SK-N-SH (cell line): ENCODE measurements around the gene TRPM2. TPM values are rescaled to one million over a fixed set of nuclear protein-coding genes. Genes with fewer than 3 reads are reported as not detected.

Experiments used
- CTCF ChIA-PET: fragments of 300-600, 350-600 bp; formaldehyde crosslinking; extraction: SDS; loops from one replicate; lab custom pipeline; 2021; lab: Yijun Ruan, JAX
- POLR2A ChIA-PET: fragments of 350-600 bp; sonication (Branson Sonifier 250); formaldehyde crosslinking; extraction: SDS; loops from one replicate; lab custom pipeline; 2020; ENCODE audit warnings: antibody characterized with exemption, inconsistent platforms; lab: Yijun Ruan, JAX
- DNase-seq: peaks from one replicate; pipeline ENCODE4 v3.0.0; 2012
- H2AFZ ChIP-seq: fragments of 200-600 bp; sonication (generic); 2 replicates; pipeline ENCODE4 v1.8.1; 2016; ENCODE audit warnings: antibody characterized with exemption, mild to moderate bottlenecking, low read depth
- H3F3A ChIP-seq: fragments of 200-600 bp; sonication (generic); replicated peaks from 2 replicates; pipeline ENCODE3; 2016; ENCODE audit warnings: antibody characterized with exemption, mild to moderate bottlenecking; ENCODE audit not compliant: insufficient read depth
- H3K27ac ChIP-seq, 2 experiments: fragments of 200-500 bp in 1 of 2; fragments of 200-600 bp in 1 of 2; sonication (Bioruptor generic) in 1 of 2; sonication (generic), shearing (Covaris generic) in 1 of 2; 2 replicates each; pipeline versions ENCODE4 v1.5.1 to v1.6.1; 2014 to 2016; ENCODE audit warnings: low read depth in 2 of 2, inconsistent platforms in 1 of 2, low read length in 1 of 2, mild to moderate bottlenecking in 1 of 2, mixed read lengths in 1 of 2
- H3K27me3 ChIP-seq: fragments of 200-600 bp; sonication (generic), shearing (Covaris generic); 2 replicates; pipeline ENCODE4 v1.6.1; 2016; ENCODE audit warnings: mixed run types; ENCODE audit not compliant: insufficient read depth
- H3K36me3 ChIP-seq, 2 experiments: fragments of 200-500 bp in 1 of 2; fragments of 200-600 bp in 1 of 2; sonication (Bioruptor generic) in 1 of 2; sonication (generic) in 1 of 2; replicated peaks in 1 of 2; 2 replicates each; pipeline versions ENCODE3 to v1.5.1; 2014 to 2016; ENCODE audit warnings: low read length in 1 of 2, mild to moderate bottlenecking in 1 of 2; ENCODE audit not compliant: insufficient read depth in 2 of 2, control insufficient read depth in 1 of 2
- H3K4me1 ChIP-seq, 2 experiments: fragments of 200-500 bp in 1 of 2; fragments of 200-600 bp in 1 of 2; sonication (Bioruptor generic) in 1 of 2; sonication (generic), shearing (Covaris generic) in 1 of 2; 2 replicates each; pipeline versions ENCODE4 v1.5.1 to v1.6.1; 2014 to 2016; ENCODE audit warnings: low read depth in 1 of 2, low read length in 1 of 2, mixed run types in 1 of 2; ENCODE audit not compliant: insufficient read depth in 2 of 2, control insufficient read depth in 1 of 2
- H3K4me2 ChIP-seq: fragments of 200-600 bp; sonication (generic), shearing (Covaris generic); 2 replicates; pipeline ENCODE4 v1.6.1; 2017; ENCODE audit warnings: mixed run types
- H3K4me3 ChIP-seq, 2 experiments: fragments of 200-500 bp in 1 of 2; fragments of 200-600 bp in 1 of 2; sonication (Bioruptor generic) in 1 of 2; sonication (generic), shearing (Covaris generic) in 1 of 2; 2 replicates each; pipeline versions ENCODE4 v1.5.1 to v1.8.1; 2014 to 2016; ENCODE audit warnings: low read depth in 2 of 2, inconsistent platforms in 1 of 2, low read length in 1 of 2, mild to moderate bottlenecking in 1 of 2, mixed read lengths in 1 of 2, moderate library complexity in 1 of 2
- H3K79me2 ChIP-seq: fragments of 200-600 bp; sonication (generic); 2 replicates; pipeline ENCODE4 v1.8.1; 2017; ENCODE audit warnings: mild to moderate bottlenecking; ENCODE audit not compliant: insufficient read depth
- H3K9ac ChIP-seq: fragments of 200-600 bp; sonication (generic); 2 replicates; pipeline ENCODE4 v1.6.1; 2017; ENCODE audit warnings: mixed run types
- H3K9me2 ChIP-seq: fragments of 200-600 bp; sonication (generic); 2 replicates; pipeline ENCODE4 v1.6.1; 2017; ENCODE audit warnings: mixed run types
- H3K9me3 ChIP-seq: fragments of 200-600 bp; sonication (generic); 2 replicates; pipeline ENCODE4 v1.6.1; 2017; ENCODE audit warnings: mixed run types, mild to moderate bottlenecking, moderate library complexity
- H4K20me1 ChIP-seq: fragments of 200-600 bp; sonication (generic); 2 replicates; pipeline ENCODE4 v1.6.1; 2017; ENCODE audit warnings: mild to moderate bottlenecking, mixed run types; ENCODE audit not compliant: insufficient read depth
- CHD2 ChIP-seq: fragments of 150-350 bp; IDR thresholded peaks from 2 replicates; pipeline ENCODE4 v1.6.1; 2018; ENCODE audit warnings: low read length; ENCODE audit not compliant: partially characterized antibody
- FOSL2 ChIP-seq: IDR thresholded peaks from 2 replicates; pipeline ENCODE4 v1.4.0; 2012; ENCODE audit warnings: low read depth, mild to moderate bottlenecking, moderate library complexity, borderline replicate concordance
- FOXJ3 ChIP-seq: sonication (generic); formaldehyde crosslinking; IDR thresholded peaks from 2 replicates; pipeline ENCODE4 v1.5.1; 2020; ENCODE audit warnings: mild to moderate bottlenecking, missing genetic modification reagents
- JUND ChIP-seq: IDR thresholded peaks from 2 replicates; pipeline ENCODE4 v1.4.0; 2012
- NRF1 ChIP-seq: IDR thresholded peaks from 2 replicates; pipeline ENCODE4 v1.6.1; 2012; ENCODE audit warnings: low read depth, mild to moderate bottlenecking, low read length
- RAD21 ChIP-seq: IDR thresholded peaks from 2 replicates; pipeline ENCODE4 v1.6.1; 2012; ENCODE audit warnings: mild to moderate bottlenecking, low read length
- RCOR1 ChIP-seq: fragments of 150-350 bp; IDR thresholded peaks from 2 replicates; pipeline ENCODE4 v1.6.1; 2017; ENCODE audit warnings: antibody characterized with exemption, low read length
- SIN3A ChIP-seq: IDR thresholded peaks from 2 replicates; pipeline ENCODE4 v1.6.1; 2012; ENCODE audit warnings: low read depth, mild to moderate bottlenecking, low read length, moderate library complexity, borderline replicate concordance
- TAF1 ChIP-seq: IDR thresholded peaks from 2 replicates; pipeline ENCODE4 v1.6.1; 2012; ENCODE audit warnings: low read depth, mild to moderate bottlenecking, low read length, moderate library complexity, borderline replicate concordance
- TCF12 ChIP-seq: IDR thresholded peaks from 2 replicates; pipeline ENCODE4 v1.4.0; 2012
- TEAD4 ChIP-seq: IDR thresholded peaks from 2 replicates; pipeline ENCODE4 v1.4.0; 2012; ENCODE audit warnings: mild to moderate bottlenecking, borderline replicate concordance; ENCODE audit not compliant: insufficient read depth
- YY1 ChIP-seq: IDR thresholded peaks from 2 replicates; pipeline ENCODE4 v1.4.0; 2012; ENCODE audit warnings: low read depth, mild to moderate bottlenecking
- WGBS: methylation state at CpG from one replicate; pipeline ENCODE4 v1.1.6; 2017; ENCODE audit warnings: low lambda C conversion rate; 5-methylcytosine and 5-hydroxymethylcytosine counted together
- polyA plus RNA-seq, 3 experiments: library from polyadenylated mRNA; depleted of rRNA; stranded (reverse); fragments of >200 nt; gene quantifications; 2 replicates each; pipeline ENCODE4 v1.2.3, GENCODE V29; 2012
- TF ChIP-seq, protein P1 (sequence below): fragments of 150-350 bp; IDR thresholded peaks from 2 replicates; pipeline ENCODE4 v1.6.1; 2017; ENCODE audit warnings: antibody characterized with exemption, low read length, low read depth, borderline replicate concordance
- TF ChIP-seq, protein P2 (sequence below): IDR thresholded peaks from 2 replicates; pipeline ENCODE4 v1.6.1; 2012; ENCODE audit warnings: mild to moderate bottlenecking, low read depth, low read length, moderate library complexity
- TF ChIP-seq, protein P3 (sequence below): IDR thresholded peaks from 2 replicates; pipeline ENCODE4 v1.4.0; 2012; ENCODE audit warnings: low read depth
- TF ChIP-seq, protein P4 (sequence below): IDR thresholded peaks from 2 replicates; pipeline ENCODE4; 2012
- TF ChIP-seq, protein P5 (sequence below): IDR thresholded peaks from 2 replicates; pipeline ENCODE4 v1.4.0; 2012; ENCODE audit warnings: low read depth, borderline replicate concordance

Gene TRPM2
- polyA plus RNA-seq, 1 of the 3 experiments (the other 2 are of a cell fraction), result not detected

DNA sequence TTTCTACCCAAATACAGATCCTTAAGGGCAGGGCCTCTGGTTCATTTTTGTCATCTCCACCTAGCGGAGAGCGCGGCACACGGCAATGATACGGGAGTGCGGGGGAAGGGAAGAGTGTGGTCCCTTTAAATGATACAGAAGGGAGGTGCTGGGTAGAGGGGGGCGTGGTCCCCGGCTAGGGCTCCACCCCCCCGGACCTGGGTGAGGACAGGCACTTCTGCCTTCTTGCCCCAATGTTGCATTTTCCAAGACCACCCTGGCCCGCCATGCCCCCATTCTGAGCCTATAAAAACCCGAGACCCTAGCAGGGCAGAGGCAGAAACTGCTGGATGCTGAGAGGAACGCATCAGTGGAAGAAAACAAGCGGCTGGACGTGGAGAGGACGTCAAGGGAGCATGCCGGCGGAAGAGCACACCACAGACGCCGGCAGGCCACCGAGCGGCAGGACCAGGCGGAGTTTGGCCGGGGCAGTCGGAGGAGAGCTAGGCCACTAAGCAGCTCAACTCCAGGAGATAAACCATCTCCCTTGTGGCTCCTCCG is 131.9 kb downstream of the TRPM2 start (continued):
- TF ChIP-seq YY1, result no peak
- no peak for TF ChIP-seq TCF12
- TF ChIP-seq FOXJ3 (CRISPR knock-in tag), result no peak
- no peak for TF ChIP-seq SIN3A
- TF ChIP-seq, protein P1, sequence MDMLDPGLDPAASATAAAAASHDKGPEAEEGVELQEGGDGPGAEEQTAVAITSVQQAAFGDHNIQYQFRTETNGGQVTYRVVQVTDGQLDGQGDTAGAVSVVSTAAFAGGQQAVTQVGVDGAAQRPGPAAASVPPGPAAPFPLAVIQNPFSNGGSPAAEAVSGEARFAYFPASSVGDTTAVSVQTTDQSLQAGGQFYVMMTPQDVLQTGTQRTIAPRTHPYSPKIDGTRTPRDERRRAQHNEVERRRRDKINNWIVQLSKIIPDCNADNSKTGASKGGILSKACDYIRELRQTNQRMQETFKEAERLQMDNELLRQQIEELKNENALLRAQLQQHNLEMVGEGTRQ, result no peak
- TF ChIP-seq, protein P2, sequence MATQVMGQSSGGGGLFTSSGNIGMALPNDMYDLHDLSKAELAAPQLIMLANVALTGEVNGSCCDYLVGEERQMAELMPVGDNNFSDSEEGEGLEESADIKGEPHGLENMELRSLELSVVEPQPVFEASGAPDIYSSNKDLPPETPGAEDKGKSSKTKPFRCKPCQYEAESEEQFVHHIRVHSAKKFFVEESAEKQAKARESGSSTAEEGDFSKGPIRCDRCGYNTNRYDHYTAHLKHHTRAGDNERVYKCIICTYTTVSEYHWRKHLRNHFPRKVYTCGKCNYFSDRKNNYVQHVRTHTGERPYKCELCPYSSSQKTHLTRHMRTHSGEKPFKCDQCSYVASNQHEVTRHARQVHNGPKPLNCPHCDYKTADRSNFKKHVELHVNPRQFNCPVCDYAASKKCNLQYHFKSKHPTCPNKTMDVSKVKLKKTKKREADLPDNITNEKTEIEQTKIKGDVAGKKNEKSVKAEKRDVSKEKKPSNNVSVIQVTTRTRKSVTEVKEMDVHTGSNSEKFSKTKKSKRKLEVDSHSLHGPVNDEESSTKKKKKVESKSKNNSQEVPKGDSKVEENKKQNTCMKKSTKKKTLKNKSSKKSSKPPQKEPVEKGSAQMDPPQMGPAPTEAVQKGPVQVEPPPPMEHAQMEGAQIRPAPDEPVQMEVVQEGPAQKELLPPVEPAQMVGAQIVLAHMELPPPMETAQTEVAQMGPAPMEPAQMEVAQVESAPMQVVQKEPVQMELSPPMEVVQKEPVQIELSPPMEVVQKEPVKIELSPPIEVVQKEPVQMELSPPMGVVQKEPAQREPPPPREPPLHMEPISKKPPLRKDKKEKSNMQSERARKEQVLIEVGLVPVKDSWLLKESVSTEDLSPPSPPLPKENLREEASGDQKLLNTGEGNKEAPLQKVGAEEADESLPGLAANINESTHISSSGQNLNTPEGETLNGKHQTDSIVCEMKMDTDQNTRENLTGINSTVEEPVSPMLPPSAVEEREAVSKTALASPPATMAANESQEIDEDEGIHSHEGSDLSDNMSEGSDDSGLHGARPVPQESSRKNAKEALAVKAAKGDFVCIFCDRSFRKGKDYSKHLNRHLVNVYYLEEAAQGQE, result no peak
- TF ChIP-seq TEAD4, result no peak
- TF ChIP-seq, protein P3, sequence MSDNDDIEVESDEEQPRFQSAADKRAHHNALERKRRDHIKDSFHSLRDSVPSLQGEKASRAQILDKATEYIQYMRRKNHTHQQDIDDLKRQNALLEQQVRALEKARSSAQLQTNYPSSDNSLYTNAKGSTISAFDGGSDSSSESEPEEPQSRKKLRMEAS, result 0 out of 2 replicates have a peak, but pooled peaks have one; percentile 13
- TF ChIP-seq FOSL2, result no peak
- TF ChIP-seq JUND, result no peak
- TF ChIP-seq, protein P4, sequence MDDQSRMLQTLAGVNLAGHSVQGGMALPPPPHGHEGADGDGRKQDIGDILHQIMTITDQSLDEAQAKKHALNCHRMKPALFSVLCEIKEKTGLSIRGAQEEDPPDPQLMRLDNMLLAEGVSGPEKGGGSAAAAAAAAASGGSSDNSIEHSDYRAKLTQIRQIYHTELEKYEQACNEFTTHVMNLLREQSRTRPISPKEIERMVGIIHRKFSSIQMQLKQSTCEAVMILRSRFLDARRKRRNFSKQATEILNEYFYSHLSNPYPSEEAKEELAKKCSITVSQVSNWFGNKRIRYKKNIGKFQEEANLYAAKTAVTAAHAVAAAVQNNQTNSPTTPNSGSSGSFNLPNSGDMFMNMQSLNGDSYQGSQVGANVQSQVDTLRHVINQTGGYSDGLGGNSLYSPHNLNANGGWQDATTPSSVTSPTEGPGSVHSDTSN, result no peak

DNA sequence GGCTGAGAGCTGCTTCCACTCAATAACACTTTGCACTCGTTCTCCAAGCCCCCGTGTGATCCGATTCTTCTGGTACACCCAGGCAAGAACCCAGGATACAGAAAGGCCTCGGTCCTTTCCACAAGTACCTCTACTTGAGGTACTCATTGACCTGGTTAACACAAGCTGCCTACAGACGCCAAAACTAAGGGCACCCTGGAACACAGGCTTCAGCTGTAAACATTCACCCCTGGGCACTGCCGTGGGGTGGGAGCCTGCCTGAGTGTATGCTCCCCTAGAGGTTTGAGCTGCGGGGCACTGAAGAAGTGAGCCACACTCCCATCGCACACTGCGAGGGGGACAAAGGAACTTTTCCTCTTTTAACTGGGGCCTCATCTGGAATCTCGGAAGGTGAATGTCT is 132.4 kb downstream of the TRPM2 start:
- H3K9me3 ChIP-seq, result no peaks in the 10 kb centered on the region
- H3K9ac ChIP-seq, result peak overlapping the region; percentile 65
- H3K27ac ChIP-seq, result peak overlapping the region; percentile 40 to 71; a peak in 3 of 4 replicates
- peak overlapping the region; percentile 82 for H3K4me2 ChIP-seq
- peak overlapping the region; percentile 52 to 65 for H3K4me3 ChIP-seq
- H3K4me1 ChIP-seq, result no peaks in the 10 kb centered on the region
- H3F3A ChIP-seq, result no peaks in the 10 kb centered on the region
- WGBS, result 32% methylated on average over 10 of the region's 10 CpGs
- H3K9me2 ChIP-seq, result no peaks in the 10 kb centered on the region
- peak overlapping the region; percentile 81 for H2AFZ ChIP-seq
- peaks cover 6% of the 10 kb centered on the region; the same call in 1 of the 2 replicates for H3K79me2 ChIP-seq
- H4K20me1 ChIP-seq, result no peaks in the 10 kb centered on the region
- no peaks in the 10 kb centered on the region for H3K36me3 ChIP-seq
- no peak for DNase-seq
- ChIA-PET CTCF (interaction anchor here (1.7 kb wide), 1 partner anchor 9 kb away, joined by 5 read pairs; no protein-coding TSS in a partner anchor), POLR2A (no interaction called here)
- H3K27me3 ChIP-seq, result peaks cover 9% of the 10 kb centered on the region; the same call in 1 of the 2 replicates
- TF ChIP-seq YY1 (no peak), RCOR1 (no peak), NRF1 (no peak), TAF1 (no peak), CHD2 (no peak), RAD21 (no peak)
- TF ChIP-seq, protein P4, result no peak
- TF ChIP-seq, protein P3, result no peak
- TF ChIP-seq, protein P2, result no peak
- TF ChIP-seq, protein P5, sequence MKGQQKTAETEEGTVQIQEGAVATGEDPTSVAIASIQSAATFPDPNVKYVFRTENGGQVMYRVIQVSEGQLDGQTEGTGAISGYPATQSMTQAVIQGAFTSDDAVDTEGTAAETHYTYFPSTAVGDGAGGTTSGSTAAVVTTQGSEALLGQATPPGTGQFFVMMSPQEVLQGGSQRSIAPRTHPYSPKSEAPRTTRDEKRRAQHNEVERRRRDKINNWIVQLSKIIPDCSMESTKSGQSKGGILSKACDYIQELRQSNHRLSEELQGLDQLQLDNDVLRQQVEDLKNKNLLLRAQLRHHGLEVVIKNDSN, result no peak
